Lower leg skin (tissue), 3 donors: Measurements from ENCODE around the gene SUGP2.

Source experiments
- CTCF ChIP-seq, 3 donors: fragments of 450-650 bp; IDR thresholded peaks; one replicate each; pipeline ENCODE4 v1.5.1; 2016; ENCODE audit warnings: antibody characterized with exemption in 3 of 3, mild to moderate bottlenecking in 3 of 3, moderate library complexity in 2 of 3
- POLR2A ChIP-seq, 2 donors: fragments of 450-650 bp; IDR thresholded peaks; one replicate each; pipeline ENCODE4 v1.6.1; 2016 to 2017; ENCODE audit warnings: antibody characterized with exemption in 2 of 2, mild to moderate bottlenecking in 1 of 2, moderate library complexity in 1 of 2

GRCh38 chr19:19054939-19055440 is 21.7 kb upstream of the SUGP2 start:
- TF ChIP-seq CTCF (IDR thresholded peaks at IDR 0.05) (no peak), POLR2A (IDR thresholded peaks at IDR 0.05) (no peak)
